GM21423 (cell line): ENCODE measurements around the gene CABP7.

ENCODE experiments used
- ATAC-seq: cut with Tn5 transposase; IDR thresholded peaks from one replicate; pipeline ENCODE4 v1.9.1; 2021; ENCODE audit warnings: mild to moderate bottlenecking, moderate library complexity; ENCODE audit not compliant: unreplicated experiment

Gene CABP7

GRCh38 chr22:29722587-29722986 is 2.8 kb downstream of the CABP7 start:
- no peak for ATAC-seq

GRCh38 chr22:29723766-29724165 is 4.0 kb downstream of the CABP7 start:
- ATAC-seq: no peak

GRCh38 chr22:29724843-29725242 is 5.0 kb downstream of the CABP7 start:
- ATAC-seq: no peak

GRCh38 chr22:29726106-29726505 is 6.3 kb downstream of the CABP7 start:
- no peak for ATAC-seq

- no peak for ATAC-seq
These were observed 6.8 kb downstream of the CABP7 start for GRCh38 chr22:29726512-29727130.

GRCh38 chr22:29727131-29727523 is 7.3 kb downstream of the CABP7 start:
- ATAC-seq: no peak

- no peak for ATAC-seq
These were observed 9.4 kb downstream of the CABP7 start for GRCh38 chr22:29729161-29729560.

GRCh38 chr22:29731058-29731850 is 11.5 kb downstream of the CABP7 start:
- ATAC-seq: no peak

GRCh38 chr22:29732883-29733282 is 13.1 kb downstream of the CABP7 start:
- ATAC-seq: no peak

- ATAC-seq: no peak
These were observed 13.8 kb downstream of the CABP7 start for GRCh38 chr22:29733362-29734201.

- ATAC-seq: no peak
These were observed 14.6 kb downstream of the CABP7 start for GRCh38 chr22:29734406-29734805.

- no peak for ATAC-seq
These were observed 15.0 kb downstream of the CABP7 start for GRCh38 chr22:29734838-29735237.

- no peak for ATAC-seq
These were observed 15.6 kb downstream of the CABP7 start for GRCh38 chr22:29735416-29735815.

- no peak for ATAC-seq
These were observed 17.7 kb downstream of the CABP7 start for GRCh38 chr22:29737251-29738117.

GRCh38 chr22:29738118-29738815 is 18.5 kb downstream of the CABP7 start:
- ATAC-seq: no peak

GRCh38 chr22:29739346-29739875 is 19.6 kb downstream of the CABP7 start:
- ATAC-seq: no peak

- no peak for ATAC-seq
These were observed 20.4 kb downstream of the CABP7 start for GRCh38 chr22:29740216-29740615.

- ATAC-seq: no peak
These were observed 22.1 kb downstream of the CABP7 start for GRCh38 chr22:29741926-29742325.

GRCh38 chr22:29742326-29742725 is 22.5 kb downstream of the CABP7 start:
- no peak for ATAC-seq

- no peak for ATAC-seq
These were observed 25.1 kb downstream of the CABP7 start for GRCh38 chr22:29744902-29745301.
